G401 (cell line): Measurements from ENCODE around the gene POLR2F. TPM values are rescaled to one million over a fixed set of nuclear protein-coding genes. Genes with fewer than 3 reads are reported as not detected.

Experiments
- DNase-seq: peaks from one replicate; pipeline ENCODE4 v3.0.0-alpha.2; 2015; ENCODE audit warnings: low spot score
- in situ Hi-C: cut with HindIII; loops from 2 replicates; pipeline ENCODE4 v1.10.0; 2016; ENCODE audit warnings: low sequenced_read_pairs, mixed read lengths
- total RNA-seq: library from RNA; depleted of rRNA; stranded (reverse); fragments of >200 nt; shearing (Covaris generic); gene quantifications from 2 replicates; pipeline ENCODE4 v1.2.3, GENCODE V29; 2014; rRNA removed

POLR2F gene
- 225 and 303 TPM in 2 replicates for total RNA-seq

DNA sequence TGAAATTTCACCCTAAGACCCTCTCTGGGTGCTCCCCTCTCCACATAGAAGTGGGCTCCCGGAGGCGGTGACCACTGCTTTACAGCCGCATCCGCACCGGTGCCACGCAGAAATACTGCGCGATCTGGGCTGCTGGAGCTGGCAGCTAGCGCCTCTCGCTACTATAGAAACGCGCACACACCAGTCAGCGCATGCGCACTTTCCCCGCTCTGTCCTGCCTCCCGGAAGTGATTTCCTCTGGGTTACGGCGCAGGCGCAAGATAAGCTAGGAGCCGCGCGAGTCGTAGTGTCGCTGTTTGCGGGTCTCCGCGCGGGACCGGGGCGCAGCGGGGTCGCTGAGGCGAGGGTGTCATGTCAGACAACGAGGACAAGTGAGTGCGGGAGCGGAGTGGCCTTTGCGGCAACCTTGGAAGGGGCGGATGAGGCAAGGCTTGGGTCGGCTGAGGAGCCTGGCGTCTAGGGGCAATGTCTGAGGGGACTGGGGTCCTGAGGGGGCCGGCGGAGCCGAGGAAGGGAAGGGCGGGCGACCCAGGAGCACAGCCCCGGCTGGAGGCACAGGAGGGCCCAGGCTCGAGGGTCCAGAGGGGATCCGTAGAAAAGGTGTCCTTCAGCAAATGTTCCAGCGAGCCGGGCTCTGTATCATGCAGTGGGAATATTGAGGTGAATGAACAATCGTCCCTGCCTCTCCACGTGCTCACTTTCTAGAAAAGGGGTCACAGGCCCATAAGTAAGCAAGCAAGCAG lies at the start of gene POLR2F, which contains the start of gene C22orf23:
Gene POLR2F (plus strand): TSS at position 263 of the 743 bp plus-strand sequence. CDS start 89 bp downstream, at position 352.
Gene C22orf23 (minus strand): TSS at position 165 of the 743 bp plus-strand sequence. CDS start 452 bp downstream, outside the sequence.
- in situ Hi-C loops, result loop anchor here (25.0 kb wide), 1 partner anchor 91 kb away; no protein-coding TSS in a partner anchor
- peak; percentile 94 for DNase-seq

DNA sequence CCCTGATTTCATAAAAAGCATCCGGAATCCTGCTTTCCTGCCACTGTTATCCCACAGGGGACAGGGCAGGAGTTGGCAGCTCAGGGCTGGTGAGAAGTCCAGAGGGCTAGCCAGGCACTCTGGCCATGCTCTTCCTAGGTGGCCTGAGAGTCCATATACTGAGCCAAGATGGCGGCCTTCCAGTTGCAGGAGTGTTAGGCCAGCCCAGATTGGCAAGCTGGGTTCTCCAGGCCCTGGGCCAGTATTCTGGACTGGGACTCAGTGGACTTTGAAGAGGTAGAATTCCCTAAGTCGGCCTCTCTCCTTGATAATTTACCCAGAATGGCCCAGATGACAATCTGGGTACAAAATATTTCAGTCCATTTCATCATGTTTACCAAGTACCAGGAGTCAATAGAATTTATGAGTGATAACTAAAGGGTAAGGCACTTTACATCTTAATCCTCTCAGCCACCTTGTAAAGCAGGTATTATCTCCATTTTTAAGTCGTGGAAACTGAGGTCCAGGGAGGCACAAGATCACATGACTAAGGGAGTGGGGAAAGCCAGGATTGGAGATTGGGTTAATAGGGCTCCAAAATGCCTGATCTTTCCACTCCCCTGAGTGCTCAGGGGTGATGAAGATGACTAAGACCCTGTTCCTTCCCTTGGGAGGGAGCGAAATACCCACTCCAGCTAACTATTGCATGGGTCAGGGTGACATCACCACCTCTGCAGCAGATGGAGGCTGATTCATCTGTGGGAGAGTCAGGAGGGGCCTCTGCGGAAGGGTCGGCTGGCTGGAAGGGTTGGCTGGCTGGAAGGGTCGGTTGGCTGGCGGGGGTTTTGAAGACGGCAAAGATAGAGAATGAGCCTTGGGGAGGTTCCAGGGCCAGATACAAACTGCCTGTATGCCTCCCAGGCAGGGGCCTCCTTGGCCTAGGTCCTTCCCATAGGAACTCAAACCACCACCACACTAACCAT lies 48.6 kb upstream of the POLR2F start:
- DNase-seq, result peak; percentile 91
- in situ Hi-C loops, result no loop called here

DNA sequence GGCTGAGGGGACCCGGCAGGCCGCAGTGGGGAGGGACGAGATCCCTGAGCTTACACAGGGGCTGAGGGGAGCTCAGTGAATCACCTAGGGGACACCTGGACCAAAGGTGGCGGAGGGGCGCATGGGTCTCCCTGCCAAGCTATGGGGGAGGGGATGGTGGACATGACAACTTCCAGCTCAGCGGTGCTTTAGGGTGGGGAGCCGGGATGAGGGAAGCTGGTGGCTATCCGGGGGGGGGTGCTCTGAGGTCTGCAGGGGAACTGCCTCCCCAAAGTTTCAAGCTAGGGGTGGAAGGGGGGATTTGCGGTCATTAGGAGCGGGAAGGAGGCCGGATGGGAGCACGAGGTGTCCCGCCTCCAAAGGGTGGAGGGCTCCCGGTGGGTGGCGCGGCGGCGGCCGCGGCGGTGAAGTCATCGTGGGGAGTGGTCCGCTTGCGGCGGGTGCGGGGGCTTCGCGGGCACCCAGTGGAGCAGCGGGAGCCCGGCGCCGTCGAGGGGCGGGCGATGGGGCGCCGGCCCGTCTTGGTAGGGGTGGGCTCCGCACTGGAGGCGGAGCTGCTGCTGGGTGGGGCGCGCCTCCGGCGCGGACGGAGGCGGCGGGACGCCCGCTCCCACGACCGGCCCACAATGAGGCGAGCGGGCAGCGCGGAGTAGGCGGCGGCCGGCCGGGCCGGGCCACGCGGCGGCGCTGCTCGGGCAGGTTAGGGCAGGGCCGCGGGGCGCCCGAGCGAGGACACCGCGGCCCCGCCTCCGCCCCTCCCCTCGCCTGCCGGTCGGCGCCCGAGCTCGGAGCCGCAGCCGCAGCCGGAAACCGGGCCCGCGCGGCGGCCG lies 47.8 kb upstream of the POLR2F start, which contains the start of gene MICALL1:
Gene MICALL1 (plus strand): TSS at position 764 of the 830 bp plus-strand sequence. CDS start 126 bp downstream, outside the sequence.
- peak; percentile 61 for DNase-seq
- in situ Hi-C loops, result no loop called here

DNA sequence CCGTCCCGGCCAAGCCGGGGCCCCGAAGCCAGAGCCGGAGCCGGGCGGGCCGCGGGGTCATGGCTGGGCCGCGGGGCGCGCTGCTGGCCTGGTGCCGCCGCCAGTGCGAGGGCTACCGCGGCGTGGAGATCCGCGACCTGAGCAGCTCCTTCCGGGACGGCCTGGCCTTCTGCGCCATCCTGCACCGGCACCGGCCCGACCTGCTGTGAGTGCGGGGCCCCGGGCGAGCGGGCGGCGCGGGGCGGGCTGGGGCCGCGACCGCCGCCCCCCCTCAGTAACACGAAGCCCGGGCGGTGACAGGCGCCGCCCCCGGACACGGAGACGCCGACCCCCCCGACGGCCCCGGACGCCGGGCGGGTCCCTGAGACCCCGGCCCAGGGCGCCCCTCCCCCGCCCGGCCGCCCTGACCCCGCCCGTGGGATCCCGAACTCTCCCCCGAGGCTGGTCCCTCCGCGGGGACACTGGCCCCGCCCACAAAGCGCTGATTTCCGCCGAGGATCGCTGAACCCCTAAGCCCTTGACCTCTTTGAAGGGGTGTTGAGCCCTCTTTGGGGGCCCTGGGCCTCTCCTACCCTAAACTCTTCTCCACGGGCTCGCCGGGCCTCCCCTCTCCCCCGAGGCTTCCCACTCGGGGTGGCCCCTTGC lies 47.0 kb upstream of the POLR2F start:
- no peak for DNase-seq
- in situ Hi-C loops, result no loop called here

DNA sequence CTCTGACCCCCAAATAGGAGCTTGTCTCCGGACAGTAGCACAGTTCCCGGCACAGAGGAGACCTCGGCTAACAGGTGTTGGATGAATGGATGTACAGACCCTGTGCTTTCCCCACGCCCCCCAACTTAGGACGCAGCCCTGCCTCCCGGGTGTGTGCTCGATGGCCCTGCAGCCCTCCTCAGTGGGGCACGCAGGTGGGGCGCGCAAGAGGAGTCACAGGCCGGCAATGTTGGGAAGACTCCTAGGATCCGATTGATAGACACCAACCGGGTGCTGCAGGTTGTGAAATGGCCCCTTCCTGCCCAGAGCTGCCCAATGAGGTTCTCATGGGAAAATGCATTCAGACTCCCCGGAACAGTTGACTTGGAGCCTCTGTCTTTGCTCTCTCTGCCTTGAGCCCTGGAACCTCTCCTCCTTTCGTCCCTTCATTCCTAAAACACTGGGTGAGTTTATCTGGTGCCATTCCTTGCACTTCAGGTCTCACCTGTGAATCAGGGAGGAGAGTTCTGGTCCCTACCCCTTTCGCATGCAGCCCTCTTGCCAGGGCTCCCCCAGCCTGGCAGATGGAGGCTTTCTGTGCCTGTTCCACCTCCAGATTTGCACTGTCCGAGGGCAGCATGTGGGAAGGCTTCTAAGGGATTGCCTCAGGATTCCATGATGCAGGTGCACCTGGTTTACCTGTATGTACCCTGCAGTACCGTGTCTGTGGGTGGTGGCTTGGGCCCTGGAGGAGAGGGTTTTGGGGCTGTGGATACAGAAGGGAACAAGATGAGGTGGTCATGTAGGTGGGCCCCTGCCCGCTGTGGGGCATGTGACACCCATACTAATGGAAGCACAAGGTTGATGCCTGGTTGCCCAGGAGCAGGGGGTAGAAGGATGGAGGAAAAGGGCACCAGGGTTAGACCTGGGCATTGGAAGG lies 46.2 kb upstream of the POLR2F start:
- DNase-seq, result peak; percentile 60
- in situ Hi-C loops, result no loop called here

DNA sequence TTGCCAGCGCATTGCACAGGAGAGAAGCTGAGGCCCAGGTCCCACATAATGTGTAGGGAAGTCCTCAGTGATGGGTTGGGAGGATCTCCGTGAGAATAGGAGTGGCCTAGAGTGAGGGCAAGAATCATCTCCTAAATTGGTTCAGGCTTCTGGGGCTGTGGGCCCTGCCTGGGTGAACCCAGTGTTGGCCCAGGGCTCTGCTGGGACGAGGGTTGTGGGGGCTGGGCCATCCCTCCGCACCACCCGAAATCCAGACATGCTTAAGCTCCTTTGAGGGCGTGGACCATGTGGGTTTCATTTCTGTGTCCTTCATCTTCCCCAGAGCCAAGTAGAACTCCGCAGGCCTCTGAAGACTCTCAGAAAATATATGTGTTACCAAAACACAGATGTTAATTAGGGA lies 43.7 kb upstream of the POLR2F start:
- in situ Hi-C loops, result no loop called here

DNA sequence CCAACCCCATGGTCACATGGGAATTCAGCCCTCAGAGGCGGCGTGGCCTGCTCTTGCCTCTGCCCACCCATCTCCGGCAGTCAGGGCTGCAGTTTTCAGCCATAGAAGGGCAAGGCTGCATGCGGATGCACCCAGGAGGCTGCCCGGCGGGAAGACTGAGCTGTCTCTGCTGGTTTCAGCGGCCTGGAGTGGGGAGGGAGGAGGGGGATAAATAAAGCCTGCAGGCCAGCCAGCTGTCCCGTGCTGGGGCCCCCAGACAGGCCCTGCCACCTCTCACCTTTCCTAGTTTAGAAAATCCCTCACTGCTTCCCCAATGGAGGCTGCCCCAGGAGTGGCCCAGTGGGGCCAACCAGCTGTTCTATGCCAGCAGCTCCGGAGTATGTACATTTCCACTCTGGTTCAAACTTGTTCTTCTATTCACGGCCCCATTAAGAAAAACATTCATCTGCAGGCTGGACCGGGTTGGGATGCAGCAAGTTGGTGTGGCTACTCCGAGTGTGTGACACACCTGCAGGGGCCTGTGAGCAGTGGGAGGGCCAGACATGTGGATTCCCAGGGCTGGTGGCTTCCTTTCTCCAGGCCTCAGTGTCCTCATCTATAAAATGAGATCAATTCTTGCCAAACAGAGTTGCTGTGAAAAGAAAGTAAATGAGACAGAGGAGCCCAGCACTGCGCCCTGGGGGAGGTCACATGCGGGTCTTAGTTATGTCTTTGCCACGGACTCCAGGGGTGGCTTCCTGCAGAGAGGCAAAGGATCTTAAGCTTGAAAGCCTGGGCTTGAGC lies 42.4 kb upstream of the POLR2F start:
- in situ Hi-C loops, result no loop called here
- no peak for DNase-seq

More for the DNA sequence above, 43.7 kb upstream of the POLR2F start:
- DNase-seq, result no peak

DNA sequence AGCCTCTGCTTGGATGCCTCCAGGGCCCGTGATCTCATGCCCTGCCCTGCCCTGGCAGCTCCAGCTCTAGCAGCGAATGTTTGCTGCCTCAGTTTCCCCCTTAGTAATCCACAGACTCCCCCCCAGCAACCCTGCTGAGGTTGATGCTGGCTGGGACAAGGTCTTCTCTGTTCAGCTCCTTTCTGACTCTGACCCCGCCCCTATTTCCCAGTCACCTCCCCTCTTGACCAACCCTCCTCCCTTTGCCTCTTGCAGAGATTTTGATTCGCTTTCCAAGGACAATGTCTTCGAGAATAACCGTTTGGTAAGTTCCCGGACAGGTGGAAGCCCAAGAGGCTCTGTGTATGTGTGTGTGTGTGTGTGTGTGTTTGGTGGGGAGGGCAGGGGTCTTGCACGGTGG lies 41.8 kb upstream of the POLR2F start:
- in situ Hi-C loops, result no loop called here
- DNase-seq, result no peak

DNA sequence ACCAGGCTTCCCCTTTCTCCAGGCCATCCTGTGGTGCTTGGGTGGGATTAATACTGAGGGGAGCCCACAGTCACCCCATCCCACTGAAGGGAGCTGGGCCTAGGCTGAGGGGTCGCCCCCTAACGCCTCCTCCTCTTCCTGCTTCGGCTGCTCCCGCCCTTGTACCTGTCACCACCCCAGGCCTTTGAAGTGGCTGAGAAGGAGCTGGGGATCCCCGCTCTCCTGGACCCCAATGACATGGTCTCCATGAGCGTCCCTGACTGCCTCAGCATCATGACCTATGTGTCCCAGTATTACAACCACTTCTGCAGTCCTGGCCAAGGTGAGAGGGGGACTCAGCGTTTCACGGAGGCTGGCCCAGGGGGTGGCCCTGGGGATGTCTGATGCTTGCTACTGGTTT lies 41.3 kb upstream of the POLR2F start:
- in situ Hi-C loops, result no loop called here
- DNase-seq, result no peak

DNA sequence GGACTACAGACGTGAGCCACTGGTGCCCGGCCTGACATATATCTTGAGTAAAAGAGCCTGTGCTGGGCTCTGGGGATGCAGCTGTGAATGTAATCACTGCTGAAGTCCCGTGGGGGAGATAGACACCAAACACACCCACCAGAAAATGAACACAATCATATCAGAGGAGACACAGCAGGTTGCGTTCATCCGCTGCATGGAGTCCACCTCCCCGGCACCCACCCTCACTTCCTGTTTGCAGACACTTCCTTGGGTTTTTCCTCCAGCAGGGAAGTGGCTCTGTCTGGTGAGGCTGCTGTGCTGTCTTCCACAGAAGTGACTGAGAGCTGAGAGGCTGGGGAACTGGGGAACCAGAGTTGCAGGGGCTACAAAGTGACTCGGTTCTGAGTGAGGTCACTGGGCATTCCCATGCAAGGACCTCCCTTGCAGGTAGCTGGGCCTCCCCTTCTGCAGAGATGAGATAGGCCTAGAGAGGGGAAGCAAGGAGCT lies 40.2 kb upstream of the POLR2F start:
- DNase-seq, result no peak
- in situ Hi-C loops, result no loop called here

DNA sequence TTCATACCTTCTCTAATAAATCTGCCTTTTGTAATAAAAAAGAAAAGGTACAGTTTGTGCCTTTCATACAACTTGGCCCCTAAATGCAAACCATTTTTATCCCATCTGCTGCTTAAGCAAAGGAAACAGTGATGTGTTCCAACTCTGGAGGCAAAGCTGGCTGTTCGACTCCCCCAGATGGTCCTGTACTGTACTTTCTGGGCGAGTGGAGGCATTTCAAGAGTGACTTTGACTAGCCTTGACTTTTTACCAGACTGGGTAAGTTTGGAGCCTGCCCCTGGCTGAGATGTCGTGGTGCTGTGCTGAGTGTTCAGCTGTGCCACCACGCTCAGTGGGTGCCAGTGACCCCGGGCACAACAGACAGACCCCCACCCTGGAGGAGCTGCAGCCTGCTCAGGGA lies 37.2 kb upstream of the POLR2F start:
- peak; percentile 20 for DNase-seq
- in situ Hi-C loops, result no loop called here

DNA sequence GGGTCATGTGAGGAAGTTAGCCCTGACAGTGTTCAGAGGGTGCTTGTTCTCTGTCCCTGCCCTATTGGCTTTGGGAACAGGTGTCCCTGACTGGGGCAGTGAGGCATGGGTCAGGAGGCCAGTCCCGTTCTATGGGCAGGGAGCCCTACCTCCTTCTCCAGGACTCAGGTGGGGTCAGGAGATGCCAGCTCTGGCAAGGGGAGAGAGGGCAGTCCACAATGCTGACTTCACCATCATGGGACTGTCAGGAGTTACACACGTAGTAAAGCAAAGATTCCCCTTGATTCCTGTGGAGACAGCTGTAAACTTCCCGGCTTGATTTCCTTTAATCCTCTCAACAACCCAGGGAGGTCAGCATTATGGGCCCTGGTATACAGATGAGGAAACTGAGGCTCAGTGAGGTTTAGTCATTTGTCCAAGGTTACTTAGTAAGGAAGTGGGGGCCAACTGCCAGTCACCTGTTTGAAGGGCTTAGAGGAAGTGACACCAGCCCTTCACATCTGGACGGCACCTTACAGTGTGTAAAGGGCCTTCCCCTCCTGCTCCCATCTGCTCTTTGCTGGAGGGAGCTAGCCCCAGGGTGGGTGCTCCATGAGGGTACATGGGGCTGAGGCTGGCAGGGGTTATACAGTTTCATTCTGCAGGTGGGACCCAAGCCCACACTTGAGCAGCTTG lies 35.5 kb upstream of the POLR2F start:
- no peak for DNase-seq
- in situ Hi-C loops, result no loop called here

DNA sequence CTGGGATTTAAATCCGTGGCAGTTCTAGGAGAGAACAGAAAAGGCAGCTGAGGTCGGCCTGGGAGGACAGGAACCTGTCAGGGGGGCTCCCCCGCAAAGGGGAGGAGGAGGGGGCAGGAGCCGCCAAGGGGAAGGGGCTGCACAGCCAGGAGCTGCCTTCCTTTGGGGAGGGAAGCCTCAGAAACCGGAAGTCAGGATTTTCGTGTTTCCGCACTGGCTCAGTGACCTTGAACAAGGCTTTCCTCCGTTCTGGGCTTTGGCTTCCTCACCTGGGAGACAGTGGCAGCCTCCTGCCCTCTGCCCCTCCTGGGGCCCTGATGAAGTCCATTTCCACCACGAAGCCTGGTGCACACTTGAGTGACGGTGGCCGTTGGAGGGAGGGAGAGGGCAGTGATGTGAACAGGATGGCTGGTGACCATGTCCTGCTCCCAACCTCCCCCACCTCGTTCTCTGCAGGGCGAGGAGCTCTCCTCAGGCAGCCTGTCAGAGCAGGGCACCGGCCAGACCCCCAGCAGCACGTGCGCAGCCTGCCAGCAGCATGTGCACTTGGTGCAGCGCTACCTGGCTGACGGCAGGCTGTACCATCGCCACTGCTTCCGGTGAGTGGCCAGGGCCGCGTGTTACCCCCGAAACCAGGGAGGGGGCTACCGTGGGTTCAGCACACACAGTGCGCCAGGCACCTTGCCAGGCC lies 34.8 kb upstream of the POLR2F start:
- in situ Hi-C loops, result no loop called here
- no peak for DNase-seq

DNA sequence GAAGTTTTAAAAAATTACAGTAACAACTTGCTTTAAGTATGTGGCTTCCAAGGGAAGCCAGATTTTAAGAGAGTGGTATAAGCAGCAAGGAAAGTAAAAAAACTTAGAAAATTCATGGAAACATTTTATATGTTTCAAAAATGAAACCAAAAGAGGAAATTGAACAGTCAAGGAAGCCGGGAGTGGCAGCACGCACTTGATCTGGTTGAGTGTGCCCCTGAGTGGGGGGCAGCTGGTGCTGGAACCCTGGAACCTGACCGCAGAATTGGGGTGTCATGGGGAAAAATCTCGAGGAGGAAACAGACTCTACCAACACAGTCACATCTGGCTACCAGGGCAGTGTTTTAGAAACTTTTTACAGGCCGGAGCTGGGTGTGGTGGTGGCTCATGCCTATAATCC lies 33.4 kb upstream of the POLR2F start:
- no peak for DNase-seq
- in situ Hi-C loops, result no loop called here

DNA sequence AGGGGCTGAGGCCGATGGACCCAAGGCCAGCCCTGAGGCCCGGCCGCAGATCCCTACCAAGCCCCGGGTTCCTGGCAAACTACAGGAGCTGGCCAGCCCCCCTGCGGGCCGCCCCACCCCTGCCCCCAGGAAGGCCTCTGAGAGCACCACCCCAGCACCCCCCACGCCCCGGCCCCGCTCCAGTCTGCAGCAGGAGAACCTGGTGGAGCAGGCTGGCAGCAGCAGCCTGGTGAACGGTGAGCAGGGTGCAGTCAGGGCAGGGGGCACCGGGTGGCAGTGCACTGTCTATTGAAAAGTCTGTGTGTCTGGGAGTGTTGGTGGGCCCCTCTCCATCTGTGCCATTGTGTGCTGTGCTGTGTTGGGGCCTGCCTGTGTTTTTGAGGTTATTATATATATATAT lies 31.3 kb upstream of the POLR2F start:
- in situ Hi-C loops, result no loop called here
- DNase-seq, result no peak

DNA sequence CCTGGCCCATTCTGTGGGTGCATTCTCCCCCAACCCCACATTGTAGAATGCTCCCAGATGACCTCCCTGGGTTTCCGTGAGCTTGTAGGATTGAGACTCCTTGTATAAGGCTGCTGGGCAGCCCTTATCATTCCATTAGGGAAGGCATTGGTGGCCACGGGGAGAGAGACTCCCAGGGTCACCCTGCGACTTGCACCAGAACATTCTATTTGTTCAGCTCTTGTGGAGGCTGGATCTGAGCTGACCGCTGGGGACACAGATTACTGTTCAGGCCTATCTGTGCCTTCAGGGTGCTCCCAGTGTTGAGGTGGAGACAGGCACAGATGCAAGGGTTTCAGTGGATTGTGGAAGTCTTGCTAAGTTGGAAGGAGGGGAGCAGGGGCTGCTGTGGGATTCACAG lies 29.6 kb upstream of the POLR2F start:
- in situ Hi-C loops, result no loop called here
- no peak for DNase-seq
